Subcutaneous preadipocyte (primary cell): ENCODE measurements around the gene ZNF341. TPM values are rescaled to one million over a fixed set of nuclear protein-coding genes. Genes with fewer than 3 reads are reported as not detected.

Source experiments
- total RNA-seq: library from RNA; depleted of rRNA; stranded (reverse); fragments of >200 nt; gene quantifications from 2 replicates; pipeline ENCODE4 v1.2.3, GENCODE V29; 2012

The ZNF341 gene
- total RNA-seq = 1.8 TPM in 2 replicates

GRCh38 chr20:33731693-33732165 is at the start of gene ZNF341:
TSS of gene ZNF341 (plus strand) at chr20:33731996. CDS start at chr20:33732022, 26 bp downstream.

GRCh38 chr20:33686100-33686983 is 45.5 kb upstream of the ZNF341 start, which contains the start of gene E2F1:
TSS of gene E2F1 (minus strand) at chr20:33686385. CDS start at chr20:33686264, 121 bp downstream.

GRCh38 chr20:33719989-33720709 is 11.6 kb upstream of the ZNF341 start, which contains the start of gene PXMP4:
TSS of gene PXMP4 (minus strand) at chr20:33720310. CDS start at chr20:33720207, 103 bp downstream.

GRCh38 chr20:33810885-33811775 is 79.3 kb downstream of the ZNF341 start, which contains the start of gene CHMP4B:
TSS of gene CHMP4B (plus strand) at chr20:33811348. CDS start at chr20:33811469, 121 bp downstream.

Other genes with a start within 250 kb of the ZNF341 start
- gene CBFA2T2, start 241.9 kb upstream of the ZNF341 start, total RNA-seq = 4.4 and 4.9 TPM in 2 replicates
- gene C20orf144, start 69.7 kb upstream of the ZNF341 start, total RNA-seq = 0.20 TPM in 1 of 2 replicates, not detected in the other
- gene ACTL10, start 65.1 kb upstream of the ZNF341 start, total RNA-seq = 1.5 and 3.9 TPM in 2 replicates
- gene NECAB3, start 57.6 kb upstream of the ZNF341 start, total RNA-seq = 21.7 and 23.3 TPM in 2 replicates
- gene E2F1, start 45.6 kb upstream of the ZNF341 start, total RNA-seq = 5.5 and 11.1 TPM in 2 replicates
- 2.9 and 4.7 TPM in 2 replicates for gene PXMP4, start 11.7 kb upstream of the ZNF341 start, total RNA-seq
- 20.9 and 29.8 TPM in 2 replicates for gene CHMP4B, start 79.4 kb downstream of the ZNF341 start, total RNA-seq